ENCODE results near the gene FAM241A. TPM values are rescaled to one million over a fixed set of nuclear protein-coding genes. Genes with fewer than 3 reads are reported as not detected.

FAM241A gene
- total RNA-seq, 1 donor from 2014 or later: 2.4 TPM

DNA sequence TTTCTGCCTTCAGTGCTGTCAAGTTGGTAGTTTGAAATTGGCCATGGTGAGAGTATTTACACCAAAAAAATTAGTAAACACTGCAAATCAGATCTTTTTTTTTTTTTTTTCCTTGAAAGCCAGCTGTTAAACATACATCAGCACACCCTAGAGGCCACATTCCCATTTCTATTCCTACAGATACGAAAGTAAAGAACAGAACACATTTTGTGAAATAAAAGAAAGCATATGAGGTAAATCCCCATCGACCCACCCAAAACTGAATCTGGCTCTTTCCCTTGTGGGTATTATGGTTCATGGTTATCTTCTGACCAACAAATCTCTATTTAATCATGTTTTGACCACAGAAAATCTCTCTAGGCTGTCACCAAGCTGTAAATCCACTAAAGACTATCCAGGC, 44.5 kb downstream of the FAM241A start:
- Histone ChIP-seq H3K27me3 (ENCODE audit: control insufficient read depth, insufficient read depth, low read length) (no peaks in the 10 kb centered on the region), H3K36me3 (ENCODE audit: control insufficient read depth, insufficient read depth, low read length) (no peaks in the 10 kb centered on the region), H3K4me3 (ENCODE audit: low read depth, low read length) (no peak overlapping the region)
- TF ChIP-seq, protein P1, sequence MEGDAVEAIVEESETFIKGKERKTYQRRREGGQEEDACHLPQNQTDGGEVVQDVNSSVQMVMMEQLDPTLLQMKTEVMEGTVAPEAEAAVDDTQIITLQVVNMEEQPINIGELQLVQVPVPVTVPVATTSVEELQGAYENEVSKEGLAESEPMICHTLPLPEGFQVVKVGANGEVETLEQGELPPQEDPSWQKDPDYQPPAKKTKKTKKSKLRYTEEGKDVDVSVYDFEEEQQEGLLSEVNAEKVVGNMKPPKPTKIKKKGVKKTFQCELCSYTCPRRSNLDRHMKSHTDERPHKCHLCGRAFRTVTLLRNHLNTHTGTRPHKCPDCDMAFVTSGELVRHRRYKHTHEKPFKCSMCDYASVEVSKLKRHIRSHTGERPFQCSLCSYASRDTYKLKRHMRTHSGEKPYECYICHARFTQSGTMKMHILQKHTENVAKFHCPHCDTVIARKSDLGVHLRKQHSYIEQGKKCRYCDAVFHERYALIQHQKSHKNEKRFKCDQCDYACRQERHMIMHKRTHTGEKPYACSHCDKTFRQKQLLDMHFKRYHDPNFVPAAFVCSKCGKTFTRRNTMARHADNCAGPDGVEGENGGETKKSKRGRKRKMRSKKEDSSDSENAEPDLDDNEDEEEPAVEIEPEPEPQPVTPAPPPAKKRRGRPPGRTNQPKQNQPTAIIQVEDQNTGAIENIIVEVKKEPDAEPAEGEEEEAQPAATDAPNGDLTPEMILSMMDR (IDR thresholded peaks at IDR 0.05; ENCODE audit: insufficient read depth, low read length, severe bottlenecking): no peak
- DNase-seq (ENCODE audit: low read depth) (peak; percentile 11), FAIRE-seq (no peak)

DNA sequence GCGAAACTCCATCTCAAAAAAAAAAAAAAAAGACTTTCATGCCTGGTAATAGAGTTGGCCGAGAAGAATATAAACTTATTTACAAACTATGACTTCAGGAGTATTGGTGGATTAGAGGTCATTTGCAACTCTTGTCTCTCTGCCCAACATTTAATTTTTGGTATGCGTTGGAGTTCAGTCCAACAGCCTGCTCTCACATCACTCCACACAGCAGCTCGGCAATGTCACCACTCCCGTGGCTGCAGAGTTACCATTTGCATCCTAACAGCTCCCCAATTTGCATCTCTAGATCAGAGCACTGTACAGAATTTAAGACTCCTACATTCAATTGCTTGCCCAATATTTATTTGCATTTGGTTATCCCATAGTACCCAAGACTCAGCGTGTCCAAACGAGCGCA, 45.4 kb downstream of the FAM241A start:
- FAIRE-seq (peak; percentile 13), DNase-seq (ENCODE audit: low read depth) (no peak)
- TF ChIP-seq, protein P1 (IDR thresholded peaks at IDR 0.05; ENCODE audit: insufficient read depth, low read length, severe bottlenecking): no peak
- no peak overlapping the region for H3K4me3 ChIP-seq (ENCODE audit: low read depth, low read length)
- H3K36me3 ChIP-seq (ENCODE audit: control insufficient read depth, insufficient read depth, low read length): no peaks in the 10 kb centered on the region
- H3K27me3 ChIP-seq (ENCODE audit: control insufficient read depth, insufficient read depth, low read length): no peaks in the 10 kb centered on the region

DNA sequence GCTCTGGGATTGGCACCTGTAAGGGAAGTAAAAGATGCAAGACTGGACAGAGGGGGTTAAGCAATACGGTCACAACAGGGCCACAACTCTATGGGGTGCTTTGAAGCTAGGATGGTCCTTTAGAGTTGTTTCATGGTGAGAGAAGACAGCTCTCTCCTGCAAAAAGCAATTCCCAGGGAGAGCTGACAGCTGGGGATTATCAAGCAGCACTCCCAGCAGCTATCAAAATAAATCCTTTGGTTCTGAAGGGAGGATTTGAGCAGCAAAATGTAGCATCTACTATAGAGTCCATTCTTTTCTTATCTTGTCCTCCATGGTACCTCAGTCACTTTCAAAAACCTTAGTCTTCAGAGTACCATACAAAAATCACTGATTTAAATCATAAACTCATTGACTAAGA, 51.2 kb downstream of the FAM241A start:
- Histone ChIP-seq H3K4me3 (ENCODE audit: low read depth, low read length) (no peak overlapping the region), H3K36me3 (ENCODE audit: control insufficient read depth, insufficient read depth, low read length) (no peaks in the 10 kb centered on the region), H3K27me3 (ENCODE audit: control insufficient read depth, insufficient read depth, low read length) (no peaks in the 10 kb centered on the region)
- TF ChIP-seq, protein P1 (IDR thresholded peaks at IDR 0.05; ENCODE audit: insufficient read depth, low read length, severe bottlenecking): no peak
- FAIRE-seq: no peak
- no peak for DNase-seq (ENCODE audit: low read depth)

DNA sequence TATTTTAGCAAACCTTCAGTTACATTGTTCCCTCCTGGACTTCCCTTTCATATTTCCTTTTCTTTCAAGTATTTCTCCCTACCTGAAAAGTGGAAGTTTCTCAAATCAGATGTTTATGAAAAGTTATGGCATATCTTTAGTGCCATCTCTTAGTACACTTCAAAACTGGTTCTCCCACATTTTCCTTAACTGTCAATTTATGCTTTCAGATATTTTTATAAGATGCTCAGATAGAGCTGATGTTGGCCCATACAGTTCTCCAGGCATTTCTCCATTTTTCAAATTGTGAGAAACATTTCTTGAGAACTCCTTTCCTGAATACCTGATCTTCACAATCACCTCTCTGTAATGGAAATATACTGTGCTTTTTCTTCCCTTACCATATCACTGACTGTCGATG, 53.8 kb downstream of the FAM241A start:
- Histone ChIP-seq H3K27me3 (ENCODE audit: control insufficient read depth, insufficient read depth, low read length) (no peaks in the 10 kb centered on the region), H3K4me3 (ENCODE audit: low read depth, low read length) (no peak overlapping the region), H3K36me3 (ENCODE audit: control insufficient read depth, insufficient read depth, low read length) (no peaks in the 10 kb centered on the region)
- FAIRE-seq: no peak
- TF ChIP-seq, protein P1 (IDR thresholded peaks at IDR 0.05; ENCODE audit: insufficient read depth, low read length, severe bottlenecking): no peak
- DNase-seq (ENCODE audit: low read depth): no peak

DNA sequence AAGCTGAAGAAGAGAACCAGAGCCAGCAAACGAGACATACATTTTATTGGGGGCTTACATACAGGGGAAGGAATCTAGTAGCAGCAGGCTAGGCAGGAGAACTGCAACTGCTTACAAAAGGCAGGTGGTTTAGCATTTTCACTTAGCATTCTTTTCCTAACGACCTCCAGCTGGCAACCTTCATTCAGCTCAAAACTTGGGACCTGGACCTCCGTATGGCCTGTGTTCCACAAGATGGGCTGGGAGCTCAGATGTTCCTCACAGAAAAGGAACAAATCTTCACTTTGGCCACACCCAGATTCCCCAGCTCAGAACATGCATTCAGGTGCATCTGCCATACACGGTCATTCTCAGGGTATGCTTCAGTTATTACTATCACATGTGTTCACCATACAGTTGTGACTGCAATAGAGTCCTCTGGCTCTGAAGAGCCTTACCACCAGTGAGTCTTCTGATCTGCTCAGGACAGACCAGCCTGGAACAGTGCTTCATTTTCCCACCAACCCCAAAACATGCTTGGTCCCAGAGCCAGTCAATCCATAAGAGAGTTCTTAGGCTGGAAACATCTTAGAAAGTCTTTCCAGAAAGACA, 56.8 kb downstream of the FAM241A start:
- TF ChIP-seq, protein P1 (IDR thresholded peaks at IDR 0.05; ENCODE audit: insufficient read depth, low read length, severe bottlenecking): no peak
- H3K36me3 ChIP-seq (ENCODE audit: control insufficient read depth, insufficient read depth, low read length): no peaks in the 10 kb centered on the region
- FAIRE-seq: peak; percentile 68
- no peak overlapping the region for H3K4me3 ChIP-seq (ENCODE audit: low read depth, low read length)
- H3K27me3 ChIP-seq (ENCODE audit: control insufficient read depth, insufficient read depth, low read length): no peaks in the 10 kb centered on the region
- no peak for DNase-seq (ENCODE audit: low read depth)

DNA sequence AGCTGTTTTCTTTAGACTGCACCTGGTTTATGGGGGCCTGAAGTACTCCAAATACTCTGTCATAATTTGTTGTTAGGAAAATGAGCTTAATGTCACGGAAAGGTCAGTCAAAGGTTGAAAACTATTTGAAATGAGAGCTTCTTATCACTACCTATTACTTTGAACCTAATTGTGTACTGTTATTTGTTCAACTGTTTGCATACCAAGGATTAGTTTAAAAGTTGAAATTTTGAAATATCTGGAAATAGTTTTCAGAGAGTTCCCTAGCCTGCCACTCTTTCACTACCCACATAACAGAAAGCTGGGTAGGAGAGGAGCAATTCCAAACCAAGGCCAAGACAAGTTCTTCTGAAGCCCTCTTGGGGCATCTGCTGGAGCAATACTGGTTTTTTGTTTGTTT, 58.3 kb downstream of the FAM241A start:
- Histone ChIP-seq H3K36me3 (ENCODE audit: control insufficient read depth, insufficient read depth, low read length) (no peaks in the 10 kb centered on the region), H3K27me3 (ENCODE audit: control insufficient read depth, insufficient read depth, low read length) (no peaks in the 10 kb centered on the region), H3K4me3 (ENCODE audit: low read depth, low read length) (no peak overlapping the region)
- DNase-seq (ENCODE audit: low read depth) (no peak), FAIRE-seq (no peak)
- TF ChIP-seq, protein P1 (IDR thresholded peaks at IDR 0.05; ENCODE audit: insufficient read depth, low read length, severe bottlenecking): no peak
